ENCODE data around the gene AMPD1.

DNA sequence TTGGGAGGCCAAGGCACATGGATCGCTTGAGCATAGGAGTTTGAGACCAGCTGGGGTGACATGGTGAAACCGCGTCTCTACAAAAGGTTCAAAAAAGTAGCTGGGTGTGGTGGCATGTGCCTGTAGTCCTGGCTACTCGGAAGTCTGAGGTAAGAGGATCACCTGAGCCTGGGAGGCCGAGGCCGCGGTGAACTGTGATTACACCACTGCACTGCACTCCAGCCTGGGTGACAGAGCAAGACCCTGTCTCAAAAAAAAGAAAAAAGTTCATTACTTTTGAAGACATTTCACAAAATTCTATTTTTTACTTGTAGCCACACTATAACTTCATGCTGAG, 23.4 kb downstream of the AMPD1 start:
- TF ChIP-seq, protein P1, sequence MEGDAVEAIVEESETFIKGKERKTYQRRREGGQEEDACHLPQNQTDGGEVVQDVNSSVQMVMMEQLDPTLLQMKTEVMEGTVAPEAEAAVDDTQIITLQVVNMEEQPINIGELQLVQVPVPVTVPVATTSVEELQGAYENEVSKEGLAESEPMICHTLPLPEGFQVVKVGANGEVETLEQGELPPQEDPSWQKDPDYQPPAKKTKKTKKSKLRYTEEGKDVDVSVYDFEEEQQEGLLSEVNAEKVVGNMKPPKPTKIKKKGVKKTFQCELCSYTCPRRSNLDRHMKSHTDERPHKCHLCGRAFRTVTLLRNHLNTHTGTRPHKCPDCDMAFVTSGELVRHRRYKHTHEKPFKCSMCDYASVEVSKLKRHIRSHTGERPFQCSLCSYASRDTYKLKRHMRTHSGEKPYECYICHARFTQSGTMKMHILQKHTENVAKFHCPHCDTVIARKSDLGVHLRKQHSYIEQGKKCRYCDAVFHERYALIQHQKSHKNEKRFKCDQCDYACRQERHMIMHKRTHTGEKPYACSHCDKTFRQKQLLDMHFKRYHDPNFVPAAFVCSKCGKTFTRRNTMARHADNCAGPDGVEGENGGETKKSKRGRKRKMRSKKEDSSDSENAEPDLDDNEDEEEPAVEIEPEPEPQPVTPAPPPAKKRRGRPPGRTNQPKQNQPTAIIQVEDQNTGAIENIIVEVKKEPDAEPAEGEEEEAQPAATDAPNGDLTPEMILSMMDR (conservative IDR thresholded peaks at IDR 0.05), result no peak
- TF ChIP-seq ZFX (IDR thresholded peaks at IDR 0.05), result no peak

Measured in C4-2B (cell line).